ENCODE measurements around the gene EML6. TPM values are rescaled to one million over a fixed set of nuclear protein-coding genes. Genes with fewer than 3 reads are reported as not detected.

The EML6 gene
- total RNA-seq, 1 experiment from 2014 or later, result 6.6 TPM

GRCh38 chr2:54979321-54980044 lies 256.0 kb downstream of the EML6 start:
- H3K9me3 ChIP-seq (ENCODE audit: control insufficient read depth in 1 of 2, insufficient read depth in 1 of 2, low read depth in 1 of 2, low read length in 2 of 2), result no peaks in the 10 kb centered on the region
- ChIA-PET RAD21 (ENCODE audit: low non-redundant PET in 1 of 2, low total read pairs in 2 of 2, uncharacterized antibody in 2 of 2, unreplicated experiment in 2 of 2) (no interaction called here), CTCF (interaction anchor here (1.4 kb wide), 1 partner anchor 71 kb away, joined by 3 read pairs; the partner anchor contains the start of gene RTN4), POLR2A (no interaction called here)
- DNase-seq (ENCODE audit: low read depth, low spot score) (no peak), ATAC-seq (no peak)
- H3K36me3 ChIP-seq (ENCODE audit: control insufficient read depth in 1 of 2, insufficient read depth in 2 of 2, low read length in 2 of 2), result peaks cover 9 to 11% of the 10 kb centered on the region in 2 experiments; a peak in 2 of 4 replicates
- H4K20me1 ChIP-seq (ENCODE audit: insufficient read depth), result peaks cover 18% of the 10 kb centered on the region; the same call in 1 of the 2 replicates
- peaks cover 2 to 9% of the 10 kb centered on the region in 2 experiments; a peak in 2 of 4 replicates for H3K4me1 ChIP-seq (ENCODE audit: control insufficient read depth in 1 of 2, insufficient read depth in 2 of 2, low read length in 2 of 2)
- intact Hi-C loops (cut with micrococcal nuclease), result no loop called here
- no peak overlapping the region for H2AFZ ChIP-seq (ENCODE audit: low read depth, low read length, poor library complexity, severe bottlenecking)
- TF ChIP-seq JUND (IDR thresholded peaks at IDR 0.05), result no peak
- 0 out of 2 replicates have a peak, but pooled peaks have one; percentile 6 for TF ChIP-seq FOSL1 (IDR thresholded peaks at IDR 0.05; ENCODE audit: low read depth)
- no peak overlapping the region for H3K27ac ChIP-seq (ENCODE audit: low read depth, low read length)
- H3K9ac ChIP-seq (ENCODE audit: low read length), result no peak overlapping the region
- no peak overlapping the region for H3K4me2 ChIP-seq (ENCODE audit: low read length)
- no TSS peak for BruUV-seq (replicated peaks)
- H3K79me2 ChIP-seq (ENCODE audit: insufficient read depth, low read length), result peaks cover 96% of the 10 kb centered on the region
- no peak overlapping the region for H3K4me3 ChIP-seq (replicated peaks in 1 of 2; ENCODE audit: low read depth in 1 of 2, low read length in 2 of 2)
- H3K9me2 ChIP-seq (ENCODE audit: insufficient read depth), result no peaks in the 10 kb centered on the region
- no peaks in the 10 kb centered on the region for H3K27me3 ChIP-seq (ENCODE audit: insufficient read depth, low read length)

DNA sequence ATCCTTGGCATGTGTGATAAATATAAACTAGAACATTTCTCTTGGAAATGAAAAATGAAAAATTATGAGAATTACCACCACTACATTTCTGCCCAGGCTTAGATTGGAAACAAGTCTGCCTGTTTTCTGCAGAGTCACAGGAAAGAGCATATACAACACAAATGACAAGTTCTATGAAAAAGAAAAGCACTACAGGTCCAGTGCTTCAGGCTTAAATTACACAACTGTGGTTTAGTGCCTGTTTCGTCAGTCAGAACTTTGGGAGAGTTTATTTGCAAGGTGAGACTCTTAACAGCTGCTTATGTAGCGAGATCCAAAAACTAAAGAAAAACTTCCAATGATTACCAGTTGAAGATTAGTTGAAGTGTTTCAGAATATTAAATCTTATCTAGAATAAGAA lies 257.9 kb downstream of the EML6 start:
- RAD21 ChIA-PET (ENCODE audit: low non-redundant PET in 1 of 2, low total read pairs in 2 of 2, uncharacterized antibody in 2 of 2, unreplicated experiment in 2 of 2), result no interaction called here
- POLR2A ChIA-PET, result no interaction called here
- no peak for ATAC-seq
- H3K27me3 ChIP-seq (ENCODE audit: insufficient read depth, low read length), result no peaks in the 10 kb centered on the region
- H3K9me2 ChIP-seq (ENCODE audit: insufficient read depth), result no peaks in the 10 kb centered on the region
- no peak overlapping the region for H3K4me2 ChIP-seq (ENCODE audit: low read length)
- no peak overlapping the region for H3K9ac ChIP-seq (ENCODE audit: low read length)
- peaks cover 9 to 19% of the 10 kb centered on the region in 2 experiments; a peak in 2 of 4 replicates for H3K36me3 ChIP-seq (ENCODE audit: control insufficient read depth in 1 of 2, insufficient read depth in 2 of 2, low read length in 2 of 2)
- no peaks in the 10 kb centered on the region for H3K9me3 ChIP-seq (ENCODE audit: control insufficient read depth in 1 of 2, insufficient read depth in 1 of 2, low read depth in 1 of 2, low read length in 2 of 2)
- intact Hi-C loops (cut with micrococcal nuclease), result no loop called here
- no peak overlapping the region for H3K4me3 ChIP-seq (replicated peaks in 1 of 2; ENCODE audit: low read depth in 1 of 2, low read length in 2 of 2)
- TF ChIP-seq EZH2phosphoT487 (IDR thresholded peaks at IDR 0.05; ENCODE audit: borderline replicate concordance) (no peak), CBX3 (IDR thresholded peaks at IDR 0.05; ENCODE audit: low read depth) (no peak), JUND (IDR thresholded peaks at IDR 0.05) (no peak), FOSL1 (IDR thresholded peaks at IDR 0.05; ENCODE audit: low read depth) (no peak), CEBPB (IDR thresholded peaks at IDR 0.05; ENCODE audit: low read depth) (no peak), POLR2A (IDR thresholded peaks at IDR 0.05; ENCODE audit: borderline replicate concordance, extremely low read depth, insufficient read depth, insufficient read length) (no peak), SP1 (IDR thresholded peaks at IDR 0.05; ENCODE audit: low read depth) (no peak), MAX (IDR thresholded peaks at IDR 0.05) (no peak), ZFX (IDR thresholded peaks at IDR 0.05) (no peak), CTCF (IDR thresholded peaks at IDR 0.05 in 2 of 3, conservative IDR thresholded peaks at IDR 0.05 in 1 of 3; ENCODE audit: borderline replicate concordance in 1 of 3, insufficient read depth in 1 of 3, low read depth in 2 of 3, low read length in 2 of 3) (no peak), POLR2AphosphoS5 (IDR thresholded peaks at IDR 0.05; ENCODE audit: low read depth, low read length) (no peak), EGR1 (IDR thresholded peaks at IDR 0.05; ENCODE audit: low read depth) (no peak), TCF7L2 (IDR thresholded peaks at IDR 0.05; ENCODE audit: borderline replicate concordance, extremely low read depth, insufficient read depth, insufficient read length) (no peak), RAD21 (IDR thresholded peaks at IDR 0.05; ENCODE audit: low read depth) (no peak), YY1 (IDR thresholded peaks at IDR 0.05; ENCODE audit: extremely low read depth, insufficient replicate concordance, low read depth, low read length) (no peak), ZNF274 (IDR thresholded peaks at IDR 0.05; ENCODE audit: low read depth, low read length) (no peak), SIN3A (IDR thresholded peaks at IDR 0.05; ENCODE audit: low read depth) (no peak), ELF1 (IDR thresholded peaks at IDR 0.05; ENCODE audit: borderline replicate concordance, low read depth) (no peak)
- peaks cover 7 to 28% of the 10 kb centered on the region in 2 experiments; a peak in 3 of 4 replicates for H3K4me1 ChIP-seq (ENCODE audit: control insufficient read depth in 1 of 2, insufficient read depth in 2 of 2, low read length in 2 of 2)
- H3K27ac ChIP-seq (ENCODE audit: low read depth, low read length), result no peak overlapping the region
- H4K20me1 ChIP-seq (ENCODE audit: insufficient read depth), result peaks cover 6% of the 10 kb centered on the region; the same call in 1 of the 2 replicates
- no TSS peak for BruUV-seq (replicated peaks)
- H2AFZ ChIP-seq (ENCODE audit: low read depth, low read length, poor library complexity, severe bottlenecking), result no peak overlapping the region
- CTCF ChIA-PET, result no interaction called here
- peaks cover 96% of the 10 kb centered on the region for H3K79me2 ChIP-seq (ENCODE audit: insufficient read depth, low read length)
- no peak for DNase-seq (ENCODE audit: low read depth, low spot score)

Data from HCT116 (cell line).